SKM-1 (cell line): ENCODE data around the gene MTARC1.

Experiments
- DNase-seq: peaks from one replicate; lab custom pipeline; 2025; ENCODE audit not compliant: unreplicated experiment; lab: John Stamatoyannopoulos, UW

MTARC1 gene

GRCh38 chr1:220803401-220804201 lies 16.9 kb downstream of the MTARC1 start:
- DNase-seq = peak; percentile 40

GRCh38 chr1:220804202-220804586 lies 17.5 kb downstream of the MTARC1 start:
- DNase-seq = no peak

DNA sequence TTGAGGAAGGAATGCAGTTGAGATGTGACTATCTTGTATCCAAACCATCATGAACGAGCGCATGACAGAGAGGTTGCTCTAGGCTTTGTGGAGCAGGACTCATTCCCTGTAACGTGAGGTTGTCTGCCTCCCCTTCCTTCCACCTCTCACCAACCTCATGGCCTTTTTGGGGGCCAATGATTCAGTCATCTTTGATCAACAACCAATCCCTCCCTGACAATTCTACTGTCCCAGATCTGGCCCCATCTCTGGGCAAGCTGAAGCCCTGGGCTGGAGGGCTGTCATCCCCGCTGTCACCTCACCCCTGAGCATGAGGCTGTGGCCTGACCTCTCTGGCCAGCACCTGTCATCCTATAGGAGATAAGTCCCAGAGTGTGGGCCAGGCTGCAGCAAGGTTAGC lies 19.7 kb downstream of the MTARC1 start:
- no peak for DNase-seq

- DNase-seq = no peak
These were observed 21.0 kb downstream of the MTARC1 start for GRCh38 chr1:220807726-220808125.

DNA sequence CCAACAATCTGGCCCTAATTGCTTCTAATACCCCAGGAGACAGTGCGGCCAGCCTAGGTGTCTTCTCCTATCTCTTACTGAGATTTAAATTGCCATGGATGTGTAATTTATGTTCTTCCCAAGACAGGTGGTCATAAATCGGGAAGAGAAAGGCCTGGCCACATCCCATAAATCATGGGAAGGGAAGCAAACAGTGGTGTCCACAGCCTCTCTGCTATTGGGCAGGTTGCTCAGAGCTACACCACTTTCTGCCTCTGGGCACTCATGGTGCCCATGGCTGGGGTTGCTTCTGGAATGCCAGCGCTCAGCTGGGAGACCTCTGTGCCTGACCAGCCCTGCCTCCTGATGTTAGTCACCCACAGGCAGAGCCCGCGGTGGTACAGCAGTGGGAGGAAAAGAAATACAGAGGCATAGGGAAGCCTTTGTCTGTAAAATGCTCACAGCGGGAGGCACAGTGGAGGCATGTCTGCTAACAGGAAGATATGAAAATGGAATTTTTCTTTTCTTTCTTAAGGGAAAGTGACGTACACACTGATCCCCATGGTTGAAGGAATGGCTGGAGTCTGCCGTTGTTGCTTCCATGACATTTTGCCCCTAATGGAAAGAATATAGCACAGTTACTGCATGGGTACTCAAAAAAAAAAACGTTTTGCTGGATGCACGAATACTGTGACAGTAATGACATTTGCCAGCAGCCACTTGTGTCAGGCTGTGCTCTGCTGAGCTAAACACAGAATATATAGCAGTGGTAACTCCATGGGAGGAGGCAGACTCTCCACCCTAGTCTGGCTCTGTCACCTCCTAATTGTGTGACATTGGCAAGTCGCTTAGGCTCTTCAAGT lies 21.9 kb downstream of the MTARC1 start:
- no peak for DNase-seq

DNA sequence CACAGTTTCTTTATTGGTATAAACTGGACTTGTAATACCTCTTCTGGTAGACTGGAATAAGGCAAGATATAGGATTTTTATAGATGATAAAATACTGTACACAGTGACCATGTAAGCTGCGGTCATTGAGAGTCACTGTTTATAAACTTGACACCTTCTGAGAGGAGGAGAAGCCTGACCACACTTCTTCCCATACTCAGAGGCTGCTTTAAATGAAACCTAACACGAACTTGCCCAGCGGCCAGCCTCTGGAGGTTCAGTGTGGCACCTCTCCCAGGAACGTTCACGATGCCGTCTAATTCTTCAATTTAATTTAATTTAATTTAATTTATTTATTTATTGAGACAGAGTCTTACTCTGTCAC lies 22.5 kb downstream of the MTARC1 start:
- no peak for DNase-seq

DNA sequence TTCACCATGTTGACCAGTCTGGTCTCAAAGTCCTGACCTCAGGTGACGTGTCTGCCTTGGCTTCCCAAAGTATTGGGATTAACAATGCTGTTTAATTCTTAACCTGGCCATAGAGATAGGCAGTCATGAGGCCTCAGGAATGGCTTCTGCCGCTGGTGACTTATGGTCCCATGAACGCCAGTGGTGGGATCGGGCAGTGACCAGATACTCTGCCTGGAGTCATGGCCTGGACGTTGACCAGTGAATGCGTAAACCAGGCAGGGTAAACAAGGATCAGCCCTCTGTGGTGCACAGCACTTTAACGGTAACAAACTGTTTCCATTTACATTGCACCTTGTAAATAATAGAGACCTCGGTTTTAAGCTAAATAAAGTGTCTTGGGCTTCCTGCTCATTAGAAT lies 23.0 kb downstream of the MTARC1 start:
- no peak for DNase-seq

DNA sequence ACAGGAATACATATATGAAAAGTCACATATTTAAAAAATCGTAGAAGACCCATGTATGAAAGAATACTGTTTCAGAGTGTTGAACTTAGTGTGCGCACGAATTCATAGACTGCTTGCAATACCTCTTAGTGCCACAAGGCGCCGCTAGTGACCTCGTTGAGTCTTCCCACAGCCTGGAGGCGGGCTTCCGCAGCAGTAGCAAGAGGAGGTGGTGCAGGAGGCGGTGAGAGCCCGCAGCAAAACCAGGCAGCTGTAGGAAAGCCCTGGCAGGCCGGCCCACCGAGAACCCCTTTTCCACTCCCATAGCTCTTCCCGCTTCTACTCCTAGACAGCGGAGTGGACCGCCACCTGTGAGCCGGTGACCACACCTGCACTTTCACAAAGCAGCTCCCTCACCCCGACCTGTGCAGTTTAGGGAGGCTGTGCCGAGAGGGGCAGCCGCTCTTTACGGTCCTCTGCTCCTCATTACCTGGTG lies 23.5 kb downstream of the MTARC1 start:
- peak; percentile 83 for DNase-seq

GRCh38 chr1:220810963-220811362 lies 24.2 kb downstream of the MTARC1 start:
- no peak for DNase-seq

DNA sequence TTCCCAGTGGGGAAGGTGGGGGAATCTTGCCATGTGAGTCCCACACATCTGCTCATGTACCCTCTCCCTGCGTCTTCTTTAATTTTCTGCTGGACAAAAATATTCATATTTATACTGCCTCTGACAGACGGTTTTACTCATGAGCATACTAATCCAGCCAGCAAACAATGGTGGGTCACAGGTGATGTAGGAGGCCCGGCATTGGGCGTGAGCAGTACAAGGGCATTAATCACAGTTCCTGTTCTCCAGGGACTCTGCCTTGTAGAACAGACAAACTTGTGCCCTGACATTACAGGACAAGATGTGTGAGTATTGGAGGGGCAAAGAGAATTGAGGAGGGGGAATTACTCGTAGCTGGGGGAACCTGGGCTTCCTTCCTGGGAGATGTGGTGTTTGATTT lies 25.0 kb downstream of the MTARC1 start:
- no peak for DNase-seq

DNA sequence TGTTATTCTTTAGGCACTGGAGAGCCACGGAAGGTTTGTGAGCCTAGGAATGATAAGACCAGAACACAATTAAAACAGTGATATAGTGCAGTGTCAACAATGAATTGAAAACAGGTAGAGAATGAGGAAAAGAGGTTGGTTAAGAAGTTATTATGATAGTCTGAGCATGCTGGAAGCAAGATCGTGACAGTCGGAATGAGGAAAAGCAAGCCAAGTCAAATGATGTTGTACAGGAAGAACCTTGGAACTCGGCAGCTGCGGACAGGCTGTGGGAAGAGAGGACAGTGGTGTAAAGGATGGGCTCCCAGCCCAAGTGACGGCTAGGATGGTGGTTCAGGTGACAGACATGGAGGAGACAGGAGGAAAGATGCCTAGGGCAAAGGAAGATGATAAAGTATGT lies 25.6 kb downstream of the MTARC1 start:
- DNase-seq = no peak

DNA sequence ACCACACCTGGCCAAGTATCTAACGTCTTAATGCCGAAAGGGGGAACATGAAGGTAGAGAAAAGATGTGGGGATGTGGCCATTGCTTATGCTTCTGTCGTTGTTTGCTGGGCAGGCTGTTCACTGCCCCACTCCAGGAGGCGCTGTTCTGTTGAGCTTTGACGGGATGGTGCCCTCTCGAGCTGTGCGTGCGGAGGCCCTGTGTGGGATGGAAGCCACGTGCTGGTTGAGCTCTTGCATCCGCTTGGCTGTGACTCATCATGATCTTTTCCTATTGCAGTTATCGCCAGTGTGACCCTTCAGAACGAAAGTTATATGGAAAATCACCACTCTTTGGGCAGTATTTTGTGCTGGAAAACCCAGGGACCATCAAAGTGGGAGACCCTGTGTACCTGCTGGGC lies 26.3 kb downstream of the MTARC1 start:
- no peak for DNase-seq

GRCh38 chr1:220815409-220815808 lies 28.7 kb downstream of the MTARC1 start:
- DNase-seq = no peak

GRCh38 chr1:220817907-220818306 lies 31.2 kb downstream of the MTARC1 start:
- no peak for DNase-seq

- DNase-seq = no peak
These were observed 31.9 kb downstream of the MTARC1 start for GRCh38 chr1:220818421-220819173.

DNA sequence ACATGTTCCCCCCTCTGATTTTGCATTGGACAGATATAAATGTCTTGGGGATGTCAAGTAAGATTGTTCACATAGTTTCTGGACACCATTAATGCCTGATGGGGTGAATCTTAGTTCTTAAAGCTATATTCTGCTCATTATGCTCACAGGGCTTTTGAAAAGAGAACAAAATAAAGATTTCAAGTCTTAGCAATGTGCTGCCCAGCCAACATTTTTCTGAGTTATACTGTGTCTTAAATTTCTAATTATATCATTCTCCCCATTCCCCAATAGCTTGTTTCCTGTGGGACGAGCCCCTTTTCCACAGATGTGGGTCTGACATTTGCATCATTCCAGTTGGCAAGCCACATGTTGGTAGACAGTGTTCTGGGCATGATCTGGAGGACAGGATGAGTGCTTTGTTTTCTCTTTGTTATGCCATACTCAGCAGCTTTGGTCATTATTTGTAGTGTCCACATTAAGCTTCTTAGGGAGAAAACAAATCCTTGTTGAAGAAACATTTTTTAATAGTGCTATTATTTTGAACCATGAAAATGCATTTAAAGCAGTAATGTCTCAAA lies 32.8 kb downstream of the MTARC1 start:
- no peak for DNase-seq

- no peak for DNase-seq
These were observed 37.6 kb downstream of the MTARC1 start for GRCh38 chr1:220824031-220824989.

DNA sequence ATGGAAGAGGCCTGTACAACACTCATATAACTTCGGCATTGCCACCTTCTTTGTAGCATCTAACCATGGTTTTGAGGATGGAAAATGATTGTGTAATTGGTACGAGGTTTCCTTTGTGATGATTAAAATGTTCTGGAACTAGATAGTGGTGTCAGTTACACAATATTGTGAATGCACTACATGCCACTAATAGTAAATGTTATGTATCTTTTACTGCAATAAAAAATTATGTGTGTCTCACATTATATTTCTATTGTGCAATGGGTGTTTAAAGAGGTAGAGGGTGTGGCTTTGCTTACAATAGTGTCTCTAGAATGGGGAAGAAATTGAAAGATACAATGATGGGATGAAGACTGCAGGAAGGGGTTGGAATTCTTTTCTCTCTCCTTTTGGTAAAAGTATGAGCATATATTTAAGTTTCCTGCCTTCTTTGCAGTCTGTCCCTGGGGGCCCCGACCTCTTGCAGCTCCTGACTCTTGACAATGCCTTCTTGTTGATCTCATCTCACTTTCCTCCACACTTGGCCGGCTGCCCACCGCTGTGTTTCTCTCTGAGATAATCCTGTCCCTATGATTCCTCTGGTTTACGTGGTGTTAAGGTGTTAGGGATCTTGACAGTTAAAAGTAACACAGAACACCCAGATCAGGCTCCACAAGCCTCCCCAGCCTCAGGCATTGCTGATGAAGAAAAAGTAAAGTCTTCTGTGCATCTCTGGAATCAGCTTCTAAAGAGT lies 39.3 kb downstream of the MTARC1 start:
- no peak for DNase-seq

- no peak for DNase-seq
These were observed 40.0 kb downstream of the MTARC1 start for GRCh38 chr1:220826729-220827128.
